Lower leg skin (tissue), 4 donors: Measurements from ENCODE around the gene PCDHGA8. TPM values are rescaled to one million over a fixed set of nuclear protein-coding genes. Genes with fewer than 3 reads are reported as not detected.

Source experiments
- DNase-seq, 2 donors: peaks; one replicate each; pipeline ENCODE4 v3.0.0-alpha.2; 2019; ENCODE audit warnings: low spot score in 2 of 2
- H3K4me3 ChIP-seq: fragments of 200-600 bp; sonication (generic); 2 replicates; pipeline ENCODE4 v1.5.1; 2017; ENCODE audit warnings: mild to moderate bottlenecking, low read depth; ENCODE audit not compliant: poor library complexity, severe bottlenecking
- POLR2A ChIP-seq, 2 donors: fragments of 450-650 bp; IDR thresholded peaks; one replicate each; pipeline ENCODE4 v1.6.1; 2016 to 2017; ENCODE audit warnings: antibody characterized with exemption in 2 of 2, mild to moderate bottlenecking in 1 of 2, moderate library complexity in 1 of 2
- WGBS, 2 donors: methylation state at CpG; one replicate each; pipeline ENCODE4 v1.1.5; 2018; 5-methylcytosine and 5-hydroxymethylcytosine counted together
- intact Hi-C: fragments of 100-400 bp; cut with DNase I; formaldehyde crosslinking; loops from one replicate; pipeline ENCODE4 v1.15.0; 2023; ENCODE audit warnings: low total_unique reads
- total RNA-seq, 4 donors: library from RNA; depleted of rRNA; stranded (reverse); fragments of >200 nt; gene quantifications; one replicate each; pipeline ENCODE4 v1.1.0, GENCODE V29; 2016
- TF ChIP-seq, protein P1 (sequence below), 3 donors: fragments of 450-650 bp; IDR thresholded peaks; one replicate each; pipeline ENCODE4 v1.5.1; 2016; ENCODE audit warnings: antibody characterized with exemption in 3 of 3, mild to moderate bottlenecking in 3 of 3, moderate library complexity in 2 of 3

The PCDHGA8 gene
- total RNA-seq, 4 donors from 2014 or later = 0.97 to 2.2 (median 1.6) TPM

DNA sequence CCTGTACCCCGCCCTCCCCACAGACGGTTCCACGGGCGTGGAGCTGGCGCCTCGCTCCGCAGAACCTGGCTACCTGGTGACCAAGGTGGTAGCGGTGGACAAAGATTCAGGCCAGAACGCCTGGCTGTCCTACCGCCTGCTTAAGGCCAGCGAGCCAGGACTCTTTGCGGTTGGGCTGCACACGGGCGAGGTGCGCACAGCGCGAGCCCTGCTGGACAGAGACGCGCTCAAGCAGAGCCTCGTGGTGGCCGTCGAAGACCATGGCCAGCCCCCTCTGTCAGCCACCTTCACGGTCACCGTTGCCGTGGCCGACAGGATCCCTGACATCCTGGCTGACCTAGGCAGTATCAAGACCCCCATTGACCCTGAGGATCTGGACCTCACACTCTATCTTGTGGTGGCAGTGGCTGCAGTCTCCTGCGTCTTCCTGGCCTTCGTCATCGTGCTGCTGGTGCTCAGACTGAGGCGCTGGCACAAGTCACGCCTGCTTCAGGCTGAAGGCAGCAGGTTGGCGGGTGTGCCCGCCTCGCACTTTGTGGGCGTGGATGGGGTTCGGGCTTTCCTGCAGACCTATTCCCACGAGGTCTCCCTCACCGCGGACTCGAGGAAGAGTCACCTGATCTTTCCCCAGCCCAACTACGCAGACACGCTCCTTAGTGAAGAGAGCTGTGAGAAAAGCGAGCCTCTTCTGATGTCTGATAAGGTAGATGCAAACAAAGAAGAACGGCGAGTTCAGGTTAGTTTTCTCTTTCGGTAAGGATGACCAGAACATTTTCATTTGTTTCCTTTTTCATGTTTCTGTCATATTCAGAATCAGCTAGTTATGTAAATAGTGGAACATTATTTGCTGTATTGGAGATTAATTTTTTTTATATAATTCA is 26.2 kb upstream of the PCDHGA8 start:
- TF ChIP-seq, protein P1, sequence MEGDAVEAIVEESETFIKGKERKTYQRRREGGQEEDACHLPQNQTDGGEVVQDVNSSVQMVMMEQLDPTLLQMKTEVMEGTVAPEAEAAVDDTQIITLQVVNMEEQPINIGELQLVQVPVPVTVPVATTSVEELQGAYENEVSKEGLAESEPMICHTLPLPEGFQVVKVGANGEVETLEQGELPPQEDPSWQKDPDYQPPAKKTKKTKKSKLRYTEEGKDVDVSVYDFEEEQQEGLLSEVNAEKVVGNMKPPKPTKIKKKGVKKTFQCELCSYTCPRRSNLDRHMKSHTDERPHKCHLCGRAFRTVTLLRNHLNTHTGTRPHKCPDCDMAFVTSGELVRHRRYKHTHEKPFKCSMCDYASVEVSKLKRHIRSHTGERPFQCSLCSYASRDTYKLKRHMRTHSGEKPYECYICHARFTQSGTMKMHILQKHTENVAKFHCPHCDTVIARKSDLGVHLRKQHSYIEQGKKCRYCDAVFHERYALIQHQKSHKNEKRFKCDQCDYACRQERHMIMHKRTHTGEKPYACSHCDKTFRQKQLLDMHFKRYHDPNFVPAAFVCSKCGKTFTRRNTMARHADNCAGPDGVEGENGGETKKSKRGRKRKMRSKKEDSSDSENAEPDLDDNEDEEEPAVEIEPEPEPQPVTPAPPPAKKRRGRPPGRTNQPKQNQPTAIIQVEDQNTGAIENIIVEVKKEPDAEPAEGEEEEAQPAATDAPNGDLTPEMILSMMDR (IDR thresholded peaks at IDR 0.05) = no peak
- no peak for TF ChIP-seq POLR2A (IDR thresholded peaks at IDR 0.05)
- H3K4me3 ChIP-seq = no peak overlapping the region
- intact Hi-C loops = no loop called here
- WGBS, 2 donors = 24 to 44% methylated on average over 31 to 44 of the region's 46 CpGs
- no peak for DNase-seq

DNA sequence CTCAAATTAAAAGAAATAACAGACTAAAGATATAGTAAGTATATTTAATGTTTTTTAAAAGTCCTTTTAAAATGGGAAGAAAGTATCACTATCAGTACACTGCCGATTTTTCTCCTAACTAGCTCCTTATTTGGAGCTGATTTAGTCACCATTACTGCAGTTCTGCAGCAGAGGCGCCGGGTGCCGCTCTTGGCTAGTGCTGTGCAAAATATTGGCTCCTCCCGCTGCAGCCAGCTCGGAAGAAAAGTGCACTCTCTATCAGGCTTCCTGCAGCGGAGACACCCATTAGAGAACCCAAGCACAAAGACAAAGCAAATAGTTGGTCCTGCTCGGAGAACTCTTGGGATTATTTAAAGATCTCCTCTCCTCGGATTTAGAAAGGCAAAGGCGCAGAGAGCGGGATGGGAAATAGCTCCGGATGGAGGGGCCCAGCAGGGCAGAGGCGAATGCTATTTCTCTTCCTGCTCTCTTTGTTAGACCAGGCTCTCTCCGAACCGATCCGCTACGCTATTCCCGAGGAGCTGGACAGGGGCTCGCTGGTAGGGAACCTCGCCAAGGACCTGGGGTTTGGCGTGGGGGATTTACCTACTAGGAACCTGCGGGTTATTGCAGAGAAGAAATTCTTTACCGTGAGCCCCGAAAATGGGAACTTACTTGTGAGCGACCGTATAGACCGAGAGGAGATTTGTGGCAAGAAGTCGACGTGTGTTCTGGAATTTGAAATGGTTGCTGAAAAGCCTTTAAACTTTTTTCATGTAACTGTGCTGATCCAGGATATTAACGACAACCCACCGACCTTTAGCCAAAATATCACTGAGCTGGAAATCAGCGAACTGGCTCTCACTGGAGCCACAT is 22.2 kb upstream of the PCDHGA8 start, which contains the start of gene PCDHGB3:
TSS of gene PCDHGB3 (plus strand) at position 249 of the 855 bp plus-strand sequence. CDS start at position 402, 153 bp downstream.
- intact Hi-C loops = no loop called here
- no peak within 1 kb of the TSS for H3K4me3 ChIP-seq
- TF ChIP-seq POLR2A (IDR thresholded peaks at IDR 0.05) = no peak
- TF ChIP-seq, protein P1 (IDR thresholded peaks at IDR 0.05) = no peak
- DNase-seq = no peak
- whole genome bisulfite sequencing, 2 donors = 18 to 23% methylated on average over 32 of the region's 32 CpGs

DNA sequence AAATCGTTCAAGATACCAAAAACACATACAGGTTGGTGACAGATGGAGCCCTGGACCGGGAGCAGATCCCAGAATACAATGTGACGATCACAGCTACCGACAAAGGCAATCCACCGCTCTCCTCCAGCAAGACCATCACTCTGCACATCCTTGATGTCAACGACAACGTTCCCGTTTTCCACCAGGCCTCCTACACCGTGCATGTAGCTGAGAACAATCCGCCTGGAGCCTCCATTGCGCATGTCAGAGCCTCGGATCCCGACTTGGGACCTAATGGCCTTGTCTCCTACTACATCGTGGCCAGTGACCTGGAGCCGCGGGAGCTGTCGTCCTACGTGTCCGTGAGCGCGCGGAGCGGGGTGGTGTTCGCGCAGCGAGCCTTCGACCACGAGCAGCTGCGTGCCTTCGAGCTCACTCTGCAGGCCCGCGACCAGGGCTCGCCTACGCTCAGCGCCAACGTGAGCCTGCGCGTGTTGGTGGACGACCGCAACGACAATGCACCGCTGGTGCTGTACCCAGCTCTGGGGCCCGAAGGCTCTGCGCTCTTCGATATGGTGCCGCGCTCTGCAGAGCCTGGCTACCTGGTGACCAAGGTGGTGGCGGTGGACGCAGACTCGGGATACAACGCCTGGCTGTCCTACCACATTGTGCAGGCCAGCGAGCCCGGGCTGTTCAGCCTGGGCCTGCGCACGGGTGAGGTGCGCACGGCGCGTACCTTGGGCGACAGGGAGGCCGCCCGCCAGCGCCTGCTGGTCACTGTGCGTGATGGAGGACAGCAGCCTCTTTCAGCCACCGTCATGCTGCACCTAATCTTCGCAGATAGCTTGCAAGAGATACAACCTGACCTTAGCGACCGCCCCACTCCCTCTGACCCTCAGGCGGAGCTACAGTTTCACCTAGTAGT is 20.6 kb upstream of the PCDHGA8 start:
- TF ChIP-seq POLR2A (IDR thresholded peaks at IDR 0.05) = no peak
- TF ChIP-seq, protein P1 (IDR thresholded peaks at IDR 0.05) = no peak
- no peak for DNase-seq
- 40 to 41% methylated on average over 35 to 55 of the region's 69 CpGs for WGBS, 2 donors
- intact Hi-C loops = no loop called here
- H3K4me3 ChIP-seq = no peak overlapping the region

DNA sequence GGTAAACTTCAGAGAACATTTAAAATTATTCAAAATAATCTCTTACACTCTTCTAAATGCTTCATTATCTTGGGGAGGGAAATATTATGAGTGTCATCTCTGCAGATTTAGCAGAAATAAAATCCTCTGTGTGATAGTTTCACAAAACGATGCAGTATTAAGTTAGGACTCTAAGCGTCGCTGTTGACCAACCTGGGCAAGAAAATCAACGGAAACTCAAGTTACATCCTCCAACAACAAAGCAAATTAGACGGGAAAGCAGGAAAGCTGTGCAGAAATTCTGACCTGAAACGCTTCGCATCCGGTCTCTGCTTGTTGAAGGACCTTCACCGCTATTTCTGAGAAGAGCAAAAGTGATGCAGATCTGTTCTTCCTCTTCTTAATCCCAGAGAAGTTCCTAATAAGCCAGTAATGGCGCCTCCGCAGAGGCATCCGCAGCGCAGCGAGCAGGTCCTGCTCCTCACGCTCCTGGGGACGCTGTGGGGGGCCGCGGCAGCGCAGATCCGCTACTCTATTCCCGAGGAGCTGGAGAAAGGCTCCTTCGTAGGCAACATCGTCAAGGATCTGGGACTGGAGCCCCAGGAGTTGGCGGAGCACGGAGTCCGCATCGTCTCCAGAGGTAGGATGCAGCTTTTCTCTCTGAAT is 18.6 kb upstream of the PCDHGA8 start, which contains the start of gene PCDHGA6:
TSS of gene PCDHGA6 (plus strand) at position 219 of the 645 bp plus-strand sequence. CDS start at position 412, 193 bp downstream.
- DNase-seq = no peak
- WGBS, 2 donors = 22 to 23% methylated on average over 27 of the region's 27 CpGs
- no peak for TF ChIP-seq POLR2A (IDR thresholded peaks at IDR 0.05)
- TF ChIP-seq, protein P1 (IDR thresholded peaks at IDR 0.05) = no peak
- no peak within 1 kb of the TSS for H3K4me3 ChIP-seq
- intact Hi-C loops = no loop called here
